Esophagus squamous epithelium (tissue), 4 donors: ENCODE results near the gene STT3B.

ENCODE experiments used
- CTCF ChIP-seq, 6 experiments: fragments of 450-650 bp in 4 of 6; fragments of 200-600 bp in 2 of 6; sonication (generic) in 2 of 6; IDR thresholded peaks; one replicate each; pipeline ENCODE4 v1.5.1; 2016 to 2019; ENCODE audit warnings: antibody characterized with exemption in 6 of 6, mild to moderate bottlenecking in 4 of 6, moderate library complexity in 4 of 6
- POLR2A ChIP-seq, 4 donors: fragments of 450-650 bp; IDR thresholded peaks; one replicate each; pipeline ENCODE4 v1.6.1; 2017; ENCODE audit warnings: antibody characterized with exemption in 4 of 4, mild to moderate bottlenecking in 4 of 4, moderate library complexity in 3 of 4

DNA sequence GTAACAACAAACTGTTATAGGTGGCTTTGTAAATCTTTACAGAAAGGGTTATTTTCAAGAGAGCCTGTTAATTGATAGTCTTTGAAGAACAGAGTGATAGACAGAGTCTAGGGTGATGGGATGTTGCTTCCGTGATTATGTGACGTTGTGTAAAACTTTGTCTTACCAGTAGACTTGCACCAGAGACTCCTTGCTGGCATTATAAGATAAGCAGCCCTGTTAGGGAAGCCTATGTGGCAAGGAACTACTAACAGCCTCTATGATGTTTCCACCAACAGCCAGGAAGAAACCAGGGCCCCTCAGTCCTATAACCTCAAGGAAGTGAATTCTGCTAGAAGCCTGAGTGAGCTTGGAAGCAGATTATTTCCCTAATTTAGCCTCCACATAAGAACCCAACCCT is 18.9 kb downstream of the STT3B start:
- TF ChIP-seq POLR2A (IDR thresholded peaks at IDR 0.05) (no peak), CTCF (IDR thresholded peaks at IDR 0.05) (no peak)
